TTC549 (cell line): Measurements from ENCODE around the gene FAR1.

ENCODE experiments used
- FAIRE-seq: peaks from 2 replicates; lab custom pipeline; 2012; peaks lifted over from hg19 to GRCh38; lab: Jason Lieb, UNC

FAR1 gene

GRCh38 chr11:13781153-13781552 lies 112.7 kb downstream of the FAR1 start:
- no peak for FAIRE-seq
